Occipital lobe (tissue), 2 donors: ENCODE results near the gene CAPN11. TPM values are rescaled to one million over a fixed set of nuclear protein-coding genes. Genes with fewer than 3 reads are reported as not detected.

Source experiments
- DNase-seq: peaks from one replicate; lab custom pipeline; 2025; lab: John Stamatoyannopoulos, UW
- total RNA-seq: library from RNA; depleted of rRNA; stranded (reverse); fragments of >200 nt; gene quantifications from one replicate; pipeline ENCODE4 v1.2.3, GENCODE V29; 2014

CAPN11 gene
- total RNA-seq, 1 donor from 2014 or later = not detected

- no peak for DNase-seq
Observed at GRCh38 chr6:44203955-44204354, 45.3 kb downstream of the CAPN11 start.

- no peak for DNase-seq
Observed at GRCh38 chr6:44207966-44208365, 49.3 kb downstream of the CAPN11 start.

- DNase-seq = no peak
Observed at GRCh38 chr6:44211284-44211683, 52.7 kb downstream of the CAPN11 start.

- DNase-seq = no peak
Observed at GRCh38 chr6:44214307-44214706, 55.7 kb downstream of the CAPN11 start.

- DNase-seq = no peak
Observed at GRCh38 chr6:44216677-44217331, 58.2 kb downstream of the CAPN11 start, which contains the start of gene MYMX. TSS of gene MYMX (plus strand) at chr6:44216926. CDS start at chr6:44217472, 546 bp downstream.

GRCh38 chr6:44217332-44218143 lies 58.9 kb downstream of the CAPN11 start:
- no peak for DNase-seq

GRCh38 chr6:44219053-44219814 lies 60.6 kb downstream of the CAPN11 start:
- DNase-seq = no peak

- DNase-seq = no peak
Observed at GRCh38 chr6:44219815-44220784, 61.5 kb downstream of the CAPN11 start.

GRCh38 chr6:44220913-44221290 lies 62.3 kb downstream of the CAPN11 start:
- DNase-seq = no peak

- DNase-seq = peak; percentile 59
Observed at GRCh38 chr6:44221291-44221960, 62.8 kb downstream of the CAPN11 start.

- DNase-seq = no peak
Observed at GRCh38 chr6:44221961-44222335, 63.3 kb downstream of the CAPN11 start.

- DNase-seq = no peak
Observed at GRCh38 chr6:44222486-44223318, 64.1 kb downstream of the CAPN11 start.

GRCh38 chr6:44223319-44224028 lies 64.9 kb downstream of the CAPN11 start, which contains the start of gene SLC29A1:
TSS of gene SLC29A1 (plus strand) at chr6:44223595. CDS start at chr6:44227314, 3,719 bp downstream.
- DNase-seq = peak; percentile 43

- no peak for DNase-seq
Observed at GRCh38 chr6:44224029-44224964, 65.7 kb downstream of the CAPN11 start.

- DNase-seq = no peak
Observed at GRCh38 chr6:44224965-44225305, 66.3 kb downstream of the CAPN11 start.

- DNase-seq = no peak
Observed at GRCh38 chr6:44225579-44226325, 67.1 kb downstream of the CAPN11 start.
